ENCODE data around the gene G3BP1. TPM values are rescaled to one million over a fixed set of nuclear protein-coding genes. Genes with fewer than 3 reads are reported as not detected.
"Not testable (repeated sequence)": the region's sequence is repeated elsewhere in the genome, so short reads cannot be mapped to it uniquely, and the experiment has no call there.

The G3BP1 gene
- total RNA-seq, 1 donor from 2014 or later: 186 TPM

DNA sequence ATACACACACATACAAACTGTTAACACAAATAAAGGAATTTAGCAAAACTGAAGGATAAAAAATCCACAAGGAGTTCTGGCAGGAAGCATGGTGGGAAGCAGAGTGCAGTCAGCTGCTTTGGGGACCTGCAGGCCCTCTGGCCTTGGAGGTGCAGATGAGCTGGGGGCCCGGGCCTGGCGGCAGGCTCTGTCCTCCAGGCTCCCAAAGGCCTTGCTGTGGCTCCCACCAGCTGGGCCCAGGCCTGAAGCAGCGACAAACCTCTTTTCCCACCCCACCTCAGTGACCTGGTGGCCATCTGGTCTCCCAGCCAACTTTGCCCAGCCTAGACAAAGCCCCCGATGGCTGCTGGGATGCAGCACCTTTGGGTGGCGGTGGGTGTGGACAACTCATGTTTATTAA lies 85.1 kb downstream of the G3BP1 start:
- DNase-seq (ENCODE audit: low spot score): no peak

DNA sequence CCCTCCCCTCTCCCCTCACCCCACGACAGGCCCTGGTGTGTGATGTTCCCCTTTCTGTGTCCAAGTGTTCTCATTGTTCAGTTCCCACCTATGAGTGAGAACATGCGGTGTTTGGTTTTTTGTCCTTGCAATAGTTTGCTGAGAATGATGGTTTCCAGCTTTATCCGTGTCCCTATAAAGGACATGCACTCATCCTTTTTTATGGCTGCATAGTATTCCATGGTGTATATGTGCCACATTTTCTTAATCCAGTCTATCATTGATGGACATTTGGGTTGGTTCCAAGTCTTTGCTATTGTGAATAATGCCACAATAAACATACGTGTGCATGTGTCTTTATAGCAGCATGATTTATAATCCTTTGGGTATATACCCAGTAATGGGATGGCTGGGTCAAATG lies 89.1 kb downstream of the G3BP1 start:
- not testable (repeated sequence) for DNase-seq (ENCODE audit: low spot score)

Other genes starting within 250 kb of the G3BP1 start
- 0.51 TPM for gene FAT2, start 180.6 kb upstream of the G3BP1 start, total RNA-seq
- 1,881 TPM for gene SPARC, start 85.0 kb upstream of the G3BP1 start, total RNA-seq
- 99.2 TPM for gene ATOX1, start 13.3 kb upstream of the G3BP1 start, total RNA-seq
- not detected for gene GLRA1, start 152.9 kb downstream of the G3BP1 start, total RNA-seq